GM21390 (cell line): ENCODE measurements around the gene MCF2L2.
"Not testable (repeated sequence)": the region's sequence is repeated elsewhere in the genome, so short reads cannot be mapped to it uniquely, and the experiment has no call there.

Experiments
- ATAC-seq: cut with Tn5 transposase; IDR thresholded peaks from one replicate; pipeline ENCODE4 v1.9.1; 2021; ENCODE audit not compliant: unreplicated experiment

Gene MCF2L2, protein sequence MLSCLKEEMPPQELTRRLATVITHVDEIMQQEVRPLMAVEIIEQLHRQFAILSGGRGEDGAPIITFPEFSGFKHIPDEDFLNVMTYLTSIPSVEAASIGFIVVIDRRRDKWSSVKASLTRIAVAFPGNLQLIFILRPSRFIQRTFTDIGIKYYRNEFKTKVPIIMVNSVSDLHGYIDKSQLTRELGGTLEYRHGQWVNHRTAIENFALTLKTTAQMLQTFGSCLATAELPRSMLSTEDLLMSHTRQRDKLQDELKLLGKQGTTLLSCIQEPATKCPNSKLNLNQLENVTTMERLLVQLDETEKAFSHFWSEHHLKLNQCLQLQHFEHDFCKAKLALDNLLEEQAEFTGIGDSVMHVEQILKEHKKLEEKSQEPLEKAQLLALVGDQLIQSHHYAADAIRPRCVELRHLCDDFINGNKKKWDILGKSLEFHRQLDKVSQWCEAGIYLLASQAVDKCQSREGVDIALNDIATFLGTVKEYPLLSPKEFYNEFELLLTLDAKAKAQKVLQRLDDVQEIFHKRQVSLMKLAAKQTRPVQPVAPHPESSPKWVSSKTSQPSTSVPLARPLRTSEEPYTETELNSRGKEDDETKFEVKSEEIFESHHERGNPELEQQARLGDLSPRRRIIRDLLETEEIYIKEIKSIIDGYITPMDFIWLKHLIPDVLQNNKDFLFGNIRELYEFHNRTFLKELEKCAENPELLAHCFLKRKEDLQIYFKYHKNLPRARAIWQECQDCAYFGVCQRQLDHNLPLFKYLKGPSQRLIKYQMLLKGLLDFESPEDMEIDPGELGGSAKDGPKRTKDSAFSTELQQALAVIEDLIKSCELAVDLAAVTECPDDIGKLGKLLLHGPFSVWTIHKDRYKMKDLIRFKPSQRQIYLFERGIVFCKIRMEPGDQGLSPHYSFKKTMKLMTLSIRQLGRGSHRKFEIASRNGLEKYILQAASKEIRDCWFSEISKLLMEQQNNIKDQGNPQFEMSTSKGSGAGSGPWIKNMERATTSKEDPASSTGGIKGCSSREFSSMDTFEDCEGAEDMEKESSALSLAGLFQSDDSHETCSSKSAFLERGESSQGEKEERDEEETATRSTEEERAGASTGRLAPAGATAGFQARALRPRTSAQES

DNA sequence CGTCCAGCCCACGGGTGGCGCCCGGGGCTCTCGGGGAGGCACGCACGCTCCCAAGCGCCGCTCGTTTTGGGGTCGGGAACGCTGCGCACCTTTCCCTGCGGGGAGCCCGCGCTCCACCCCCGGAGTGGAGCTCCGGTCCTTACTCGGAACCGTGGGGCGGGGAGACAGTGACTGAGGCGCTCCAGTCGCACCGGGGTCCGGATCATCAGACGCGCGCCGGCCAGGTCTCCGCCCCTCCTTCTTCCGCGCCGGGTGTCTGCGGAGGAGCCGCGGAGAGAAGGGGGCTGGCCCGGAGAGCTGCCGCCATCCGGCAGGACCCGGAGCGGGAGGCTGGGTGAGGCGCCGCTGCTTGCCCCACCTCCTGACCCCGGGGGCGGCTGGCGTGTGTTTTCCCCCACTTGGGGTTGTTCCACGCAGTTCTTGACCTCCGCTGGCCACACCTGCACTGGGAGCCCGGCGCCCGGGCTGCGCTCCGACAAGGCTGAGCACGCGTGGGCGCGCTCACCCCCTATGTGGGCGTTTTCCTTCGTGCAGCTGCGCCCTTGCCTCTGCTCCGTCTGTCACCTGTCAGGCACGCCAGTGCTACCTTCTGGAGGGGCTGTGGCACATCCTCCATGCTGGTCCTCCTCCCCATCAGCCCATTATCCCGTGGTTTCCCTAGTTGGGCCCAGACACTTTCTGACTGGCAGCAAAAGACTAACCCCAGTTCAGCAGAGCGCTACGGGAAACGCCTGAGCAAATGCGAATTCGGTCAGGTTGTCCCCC lies at the start of gene MCF2L2:
Gene MCF2L2, minus strand, starts transcription at position 173 of the 765 bp plus-strand sequence. CDS start 642 bp downstream, outside the sequence.
- ATAC-seq = peak; percentile 78

DNA sequence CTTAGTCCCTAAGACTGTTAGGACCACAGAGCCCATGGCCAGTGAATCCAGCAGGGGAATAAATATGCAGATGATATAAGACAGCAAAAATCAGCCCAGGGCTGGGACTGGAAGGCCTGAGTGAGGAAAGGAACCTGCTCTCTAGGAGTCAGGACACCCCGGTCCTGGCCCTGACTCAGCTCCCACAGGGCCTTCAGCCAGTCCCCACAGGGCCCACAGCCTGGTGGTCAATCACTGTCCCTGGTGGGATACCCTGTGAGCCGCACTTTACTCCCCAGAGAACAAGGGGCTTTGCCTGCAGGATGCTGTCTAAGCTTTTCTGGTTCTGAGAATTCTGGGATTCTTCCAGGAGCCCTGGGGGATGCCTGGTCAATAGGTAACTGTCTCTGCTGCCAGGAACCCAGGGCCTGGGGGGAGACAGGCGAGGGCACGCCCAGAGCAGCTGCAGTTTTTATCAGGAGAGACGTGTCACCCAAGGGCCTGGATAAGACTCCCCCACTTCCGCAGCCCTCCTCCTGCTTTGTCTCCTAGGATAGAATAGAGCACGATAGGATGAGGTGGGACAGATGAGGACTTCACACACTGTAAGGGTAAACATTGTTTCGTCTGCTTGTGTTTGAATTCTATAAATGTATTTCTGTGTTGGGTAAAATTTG lies 49.5 kb upstream of the MCF2L2 start:
- ATAC-seq = no peak

DNA sequence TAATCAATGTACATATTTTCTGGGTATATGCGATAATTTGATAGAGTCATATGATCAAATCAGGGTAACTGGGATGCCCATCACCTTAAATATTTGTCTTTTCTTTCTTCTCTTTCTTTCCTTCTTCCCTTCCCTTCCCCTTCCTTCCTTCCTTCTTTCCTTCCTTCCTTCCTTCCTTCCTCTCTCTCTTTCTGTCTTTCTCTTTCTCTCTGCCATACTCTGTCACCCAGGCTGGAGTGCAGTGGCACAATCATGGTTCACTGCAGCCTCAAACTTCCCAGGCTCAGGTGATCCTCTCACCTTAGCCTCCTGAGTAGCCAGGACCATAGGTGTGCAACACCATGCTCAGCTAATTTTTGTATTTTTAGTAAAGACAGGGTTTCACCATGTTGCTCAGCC lies 47.3 kb upstream of the MCF2L2 start:
- ATAC-seq = not testable (repeated sequence)

DNA sequence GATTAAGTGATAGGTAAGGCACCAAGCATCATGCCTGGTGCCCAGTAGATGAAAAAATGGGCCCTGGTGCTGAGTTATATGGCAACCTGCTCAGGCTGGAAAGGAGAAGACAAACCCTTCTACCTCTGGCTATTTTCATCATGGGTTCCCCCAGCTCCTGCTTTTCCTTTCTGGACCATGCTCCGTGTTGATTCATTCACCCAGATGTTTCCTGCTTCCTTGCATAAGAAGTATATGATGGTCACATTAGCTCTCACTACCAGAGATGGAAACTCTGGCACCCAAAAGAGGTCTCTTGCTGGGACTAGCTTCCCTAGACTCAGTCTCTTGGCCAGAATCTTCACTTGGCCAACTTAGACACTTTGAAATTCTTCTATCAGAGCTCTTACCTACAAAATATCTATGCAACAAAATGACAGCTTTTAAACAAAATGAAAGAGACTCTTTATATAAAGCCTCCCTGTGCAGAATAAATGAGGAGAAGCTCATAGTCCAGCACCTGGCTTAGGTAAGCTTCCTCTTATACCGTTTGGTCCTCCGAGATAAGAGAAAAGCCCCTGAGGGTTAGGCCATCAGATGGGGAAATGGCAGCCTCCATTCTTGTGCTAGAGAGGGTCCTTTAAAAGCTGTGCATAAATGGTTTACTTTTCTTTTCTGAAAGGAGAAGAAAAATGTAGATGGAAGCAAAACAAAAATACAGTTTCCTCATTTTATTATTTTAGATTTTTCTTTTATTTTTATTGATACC lies 46.8 kb upstream of the MCF2L2 start:
- no peak for ATAC-seq

DNA sequence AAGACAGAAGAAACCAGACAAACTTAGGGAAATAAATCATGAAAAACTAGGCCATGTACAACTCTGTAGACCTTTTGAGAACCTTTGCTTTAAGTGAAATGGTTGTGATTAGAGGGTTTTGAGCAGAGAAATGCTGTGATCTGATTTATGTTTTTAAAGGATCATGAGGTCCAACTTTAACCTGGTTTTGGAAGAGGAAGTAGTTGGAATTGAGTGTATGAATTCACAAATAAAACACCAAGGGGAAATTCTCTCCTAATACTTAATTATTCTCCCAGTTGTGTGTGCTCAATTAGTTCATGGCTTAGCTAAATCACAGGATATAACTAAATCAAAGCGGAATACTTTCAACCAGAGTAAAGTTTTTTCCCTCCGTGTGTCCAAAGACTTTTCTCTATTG lies 45.5 kb upstream of the MCF2L2 start:
- no peak for ATAC-seq

DNA sequence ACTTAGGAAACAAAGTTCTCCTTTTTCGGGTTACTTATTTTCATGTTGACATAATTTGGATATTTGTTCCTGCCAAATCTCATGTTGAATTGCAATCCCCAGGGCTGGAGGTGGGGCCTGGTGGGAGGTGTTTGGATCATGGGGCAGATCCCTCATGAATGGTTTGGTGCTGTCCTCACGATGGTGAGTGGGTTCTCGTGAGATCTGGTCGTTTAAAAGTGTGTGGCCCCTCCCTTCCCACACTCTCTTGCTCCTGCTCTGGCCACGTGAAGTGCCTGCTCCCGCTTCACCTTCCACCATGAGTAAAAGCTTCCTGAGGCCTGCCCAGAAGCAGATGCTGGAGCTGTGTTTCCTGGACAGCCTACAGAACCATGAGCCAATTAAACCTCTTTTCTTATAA lies 43.7 kb upstream of the MCF2L2 start:
- ATAC-seq = no peak

DNA sequence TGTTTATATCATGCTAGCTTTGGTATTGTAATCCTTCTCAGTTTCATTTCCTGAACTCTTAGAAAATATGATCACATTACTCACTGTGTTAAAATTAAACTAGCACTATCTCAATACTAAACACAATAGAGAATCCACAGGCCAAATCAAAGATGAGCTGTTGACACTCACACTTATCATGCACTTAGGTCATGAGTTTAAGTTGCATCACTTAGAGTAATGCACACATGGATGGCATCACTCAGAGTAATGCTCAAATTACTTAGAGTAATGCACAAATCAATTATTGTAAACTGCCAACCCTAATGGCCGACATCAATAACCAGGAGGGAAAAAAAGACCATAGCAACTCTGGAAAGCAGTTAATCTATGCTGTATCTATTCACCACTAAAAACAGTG lies 40.0 kb upstream of the MCF2L2 start:
- ATAC-seq = no peak

DNA sequence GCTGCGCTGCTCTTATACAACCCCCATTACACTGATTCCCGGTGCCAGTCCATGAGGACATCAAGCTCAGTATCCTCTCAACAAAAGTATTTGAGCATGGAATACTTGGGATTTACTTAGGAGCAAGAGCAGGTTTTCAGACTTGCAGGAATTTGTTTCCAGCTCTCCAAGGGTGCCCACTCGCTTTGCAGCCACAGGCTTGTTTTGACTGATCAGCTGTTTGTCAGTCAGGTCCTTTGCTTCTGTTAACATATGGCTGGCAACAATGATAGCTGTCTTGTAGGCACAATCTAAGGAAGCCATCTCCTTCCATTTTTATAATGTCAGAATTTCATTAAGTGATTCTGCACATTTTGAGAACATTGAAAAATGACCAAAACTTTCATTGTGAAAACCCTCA lies 38.2 kb upstream of the MCF2L2 start:
- no peak for ATAC-seq

DNA sequence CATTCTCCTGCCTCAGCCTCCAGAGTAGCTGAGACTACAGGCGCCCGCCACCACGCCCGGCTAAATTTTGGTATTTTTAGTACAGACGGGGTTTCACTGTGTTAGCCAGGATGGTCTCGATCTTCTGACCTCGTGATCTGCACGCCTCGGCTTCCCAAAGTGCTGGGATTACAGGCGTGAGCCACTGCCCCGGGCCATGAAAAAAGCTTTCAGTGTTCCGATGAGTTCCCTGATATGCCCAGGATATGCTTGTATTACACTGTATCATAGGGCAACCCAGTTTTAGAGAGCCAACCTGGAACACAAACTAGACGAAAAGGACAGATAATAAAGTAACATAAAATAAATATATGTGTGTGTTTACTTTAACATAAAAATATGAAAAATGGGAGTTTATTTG lies 37.3 kb upstream of the MCF2L2 start:
- ATAC-seq = not testable (repeated sequence)

DNA sequence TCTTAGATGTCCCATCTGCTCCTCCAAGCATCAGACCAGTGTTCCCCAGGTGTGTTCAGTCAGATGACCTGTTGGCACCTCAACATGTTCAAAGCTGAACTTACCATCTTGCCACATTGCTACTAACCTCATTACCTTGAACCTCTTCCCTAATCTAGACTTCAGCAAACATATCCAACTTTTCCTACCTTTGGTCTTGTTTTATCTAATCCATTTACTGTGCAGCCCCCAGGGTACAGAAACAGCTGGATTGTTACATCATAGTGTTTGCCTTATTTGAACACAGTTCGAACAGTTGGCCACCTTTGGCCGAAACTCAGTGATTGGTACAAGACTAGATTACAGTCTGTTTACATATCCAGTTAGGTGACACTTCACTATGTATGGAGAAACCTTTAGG lies 36.1 kb upstream of the MCF2L2 start:
- no peak for ATAC-seq

DNA sequence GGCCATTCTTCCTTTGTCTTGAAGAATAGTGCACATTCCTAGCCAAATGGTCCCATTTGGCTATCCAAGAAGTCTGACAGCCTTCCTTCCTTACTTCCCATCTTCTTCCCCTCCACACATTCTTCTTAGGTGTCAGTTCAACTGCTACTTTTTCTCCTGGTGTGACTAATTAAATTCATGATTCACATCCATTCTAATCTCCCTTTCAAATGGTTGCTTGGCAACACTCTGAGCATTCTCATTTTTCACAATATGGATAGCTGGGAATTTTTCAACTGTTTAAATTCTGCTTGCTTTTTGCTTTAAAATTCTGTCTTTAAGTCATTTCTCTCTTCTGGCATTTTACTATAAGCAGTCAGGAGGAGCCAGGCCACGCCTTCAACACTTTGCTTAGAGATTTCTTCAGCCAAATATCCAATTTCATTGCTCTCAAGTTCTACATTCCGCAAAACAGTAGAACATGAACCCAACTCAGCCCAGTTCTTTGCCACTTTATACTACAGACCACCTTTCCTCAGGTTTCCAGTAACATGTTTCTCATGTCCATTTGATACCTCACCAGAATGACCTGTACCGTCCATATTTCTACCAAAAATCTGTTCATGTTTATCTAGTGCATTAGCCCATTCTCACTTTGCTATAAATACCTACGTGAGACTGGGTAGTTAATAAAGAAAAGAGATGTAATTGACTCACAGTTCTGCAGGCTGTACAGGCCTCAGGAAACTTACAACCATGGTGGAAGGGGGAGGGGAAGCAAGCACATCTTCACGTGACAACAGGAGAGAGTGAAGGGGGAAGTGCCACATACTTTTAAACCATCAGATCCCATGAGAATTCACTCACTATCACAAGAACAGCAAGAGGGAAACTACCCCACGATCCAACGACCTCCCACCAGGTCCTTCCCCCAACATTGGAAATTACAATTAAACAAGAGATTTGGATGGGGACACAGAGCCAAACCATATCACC lies 31.9 kb upstream of the MCF2L2 start:
- ATAC-seq = no peak

DNA sequence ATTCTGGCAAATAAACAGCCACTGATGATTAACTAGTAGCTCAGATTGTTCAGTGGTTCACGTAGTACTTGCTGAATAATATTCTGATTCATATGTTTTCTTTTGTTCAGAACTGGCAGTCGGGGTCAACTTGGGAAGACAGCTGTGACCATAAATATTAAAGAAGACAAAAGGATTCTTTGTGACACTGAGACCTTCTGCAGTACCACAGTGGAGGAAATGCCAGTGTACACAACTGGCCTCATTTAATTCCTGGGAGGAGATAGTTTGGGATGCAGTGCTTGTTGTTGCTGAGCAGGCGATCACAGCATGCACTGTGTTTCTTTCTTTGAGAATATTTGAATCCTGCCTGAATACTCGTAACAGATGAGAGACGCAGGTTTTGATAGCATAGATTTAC lies 26.7 kb upstream of the MCF2L2 start:
- no peak for ATAC-seq

DNA sequence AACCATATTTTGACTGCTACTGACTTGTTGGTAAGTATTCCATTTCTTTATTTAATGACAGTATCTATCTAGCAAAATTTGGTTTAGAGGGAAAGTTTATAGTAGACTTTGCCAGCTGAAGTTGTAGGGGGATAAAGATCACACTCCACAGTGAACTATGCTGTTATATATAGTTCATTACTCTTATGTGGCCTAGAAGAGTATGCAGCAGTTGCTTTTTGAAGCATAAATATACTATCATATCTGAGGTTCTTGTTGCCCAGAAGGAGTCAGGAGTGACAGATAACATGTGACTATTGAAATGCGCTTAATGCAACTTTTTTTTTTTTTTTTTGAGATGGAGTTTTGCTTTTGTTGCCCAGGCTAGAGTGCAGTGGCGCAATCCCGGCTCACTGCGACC lies 25.6 kb upstream of the MCF2L2 start:
- no peak for ATAC-seq

DNA sequence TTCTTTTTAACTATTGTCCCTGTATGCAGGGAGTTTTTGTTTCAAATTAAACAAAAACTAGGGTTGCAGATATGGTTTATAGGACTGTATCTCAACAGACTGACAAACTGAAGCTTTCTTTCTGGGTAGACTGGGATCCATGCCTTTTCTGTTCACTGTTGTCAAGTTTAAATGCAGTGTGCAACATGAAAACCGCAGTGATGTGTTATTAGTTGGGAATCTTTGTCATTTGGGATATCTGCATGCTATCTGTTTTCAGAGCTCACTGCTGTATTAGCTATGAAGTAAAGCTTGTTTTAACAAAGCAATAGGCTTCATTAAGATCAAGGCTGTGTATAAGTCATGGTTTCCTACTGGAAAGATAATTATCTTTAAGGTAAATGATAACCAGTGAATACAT lies 21.4 kb upstream of the MCF2L2 start:
- no peak for ATAC-seq

DNA sequence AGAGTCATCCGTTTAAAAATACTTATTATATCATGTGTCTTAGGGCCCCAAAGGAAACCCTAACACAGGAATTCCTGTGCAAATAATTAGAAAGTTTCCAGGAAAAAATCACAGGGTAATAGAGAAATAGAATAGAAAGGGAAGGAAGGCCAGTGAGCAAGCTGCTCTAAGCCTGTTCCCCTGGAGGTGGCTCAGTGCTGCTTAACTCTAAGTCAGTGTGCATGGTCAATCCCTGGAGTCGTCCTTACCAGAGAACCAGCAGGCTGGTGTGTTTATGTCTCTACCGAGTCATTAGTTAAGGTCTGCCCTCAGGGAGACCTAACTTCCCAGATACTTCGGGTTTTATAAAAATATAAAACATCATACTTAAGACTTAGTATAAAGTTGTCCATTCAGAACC lies 21.0 kb upstream of the MCF2L2 start:
- ATAC-seq = no peak

DNA sequence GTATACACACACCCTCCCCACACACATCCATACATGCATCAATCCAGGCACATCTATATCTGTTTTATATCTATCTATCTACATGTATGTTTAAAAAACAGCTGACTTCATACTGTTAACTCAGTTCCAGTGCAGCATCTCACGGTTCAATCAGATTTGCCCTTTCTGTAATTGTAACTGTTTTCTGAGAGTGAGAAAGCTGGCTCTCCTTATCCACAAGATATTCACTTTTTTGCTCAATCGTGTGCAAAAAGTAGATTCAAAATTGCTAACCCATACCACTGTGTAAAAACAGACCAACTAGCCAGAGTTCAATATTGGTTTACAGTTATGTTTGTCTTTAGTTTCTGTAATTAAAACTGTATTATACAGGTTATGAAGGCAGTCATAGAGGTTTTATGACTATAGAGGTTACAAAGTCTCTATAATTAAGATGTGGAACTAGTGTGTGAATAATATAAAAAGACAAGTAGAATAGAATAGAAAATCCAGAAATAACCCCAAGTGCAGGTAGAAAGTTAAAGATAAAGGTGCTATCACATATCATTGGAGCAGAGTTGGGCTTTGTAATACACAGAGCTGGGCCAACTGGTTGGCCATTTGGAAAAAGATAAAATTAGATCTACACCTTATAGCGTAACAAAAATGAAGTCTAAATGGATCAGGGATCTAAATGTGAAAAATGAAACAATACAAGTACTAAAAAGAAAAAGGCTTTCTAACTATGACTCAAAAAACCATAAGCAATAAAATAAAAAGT lies 20.1 kb upstream of the MCF2L2 start:
- no peak for ATAC-seq

DNA sequence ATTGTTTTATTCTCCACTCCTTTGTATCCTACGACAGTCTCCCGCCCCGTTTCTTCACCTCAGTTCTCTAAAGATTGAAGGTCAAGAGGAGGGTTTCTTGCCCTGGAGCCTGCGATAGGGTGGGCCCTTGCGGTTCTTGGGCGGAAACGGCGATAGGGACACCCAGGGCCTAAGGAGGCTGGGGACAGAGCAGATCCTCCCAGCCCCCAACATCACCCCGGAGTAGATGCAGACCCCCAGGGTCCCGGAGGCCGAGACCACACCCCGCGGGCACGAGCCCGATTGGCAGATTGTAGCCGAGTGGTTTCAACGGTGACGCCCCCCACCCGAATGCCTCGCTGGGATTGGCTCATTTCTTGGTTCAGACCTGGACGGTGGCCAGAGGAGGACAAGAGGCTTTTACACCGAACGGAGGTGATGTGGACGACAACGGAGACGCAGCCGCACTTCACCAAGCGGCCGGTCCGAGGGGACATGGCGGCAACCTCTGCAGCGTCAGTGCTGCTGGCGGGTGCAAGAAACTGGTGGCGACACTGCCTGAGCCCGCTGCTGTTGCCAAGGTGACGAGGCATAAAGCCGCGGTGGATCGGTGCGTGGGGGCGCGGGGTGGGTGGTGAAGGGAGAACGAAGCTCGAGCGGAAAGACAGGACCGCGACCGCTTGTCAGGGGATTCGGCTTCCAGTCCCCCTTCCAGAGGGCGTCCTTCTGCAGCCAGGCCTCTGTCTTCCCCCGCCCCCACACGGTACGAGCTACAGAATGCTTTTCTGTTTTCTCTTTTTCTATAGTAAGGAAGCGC lies 19.0 kb upstream of the MCF2L2 start:
- ATAC-seq = peak; percentile 85
